Measurements from ENCODE around the gene DSP.

DSP gene

GRCh38 chr6:7541175-7542064, at the start of gene DSP:
TSS of gene DSP (plus strand) at chr6:7541671. CDS start at chr6:7541916, 245 bp downstream.
- peak; percentile 79 to 88 (median 85) for DNase-seq

DNA sequence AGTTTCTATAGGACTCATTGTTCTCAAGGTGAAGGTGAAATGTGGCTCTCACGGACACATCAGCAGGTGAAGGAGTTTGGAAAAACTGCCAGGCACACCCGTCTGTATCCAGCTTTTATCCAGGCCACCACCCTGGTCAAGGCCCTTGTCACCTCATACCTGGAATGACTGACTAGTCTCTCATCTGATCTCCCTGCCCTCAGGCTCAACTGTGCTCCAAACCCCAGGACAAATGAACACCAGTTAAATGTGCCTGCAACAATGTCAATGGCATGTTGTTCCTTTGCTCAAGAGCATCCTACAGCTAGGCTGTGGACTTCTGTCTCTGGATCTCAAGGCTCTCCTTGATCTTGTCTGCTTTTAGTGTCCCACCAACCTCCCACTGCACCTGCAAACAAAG, 47.6 kb upstream of the DSP start:
- DNase-seq, result no peak

- no peak for DNase-seq
Observed at GRCh38 chr6:7494638-7495037, 46.8 kb upstream of the DSP start.

- DNase-seq, result no peak
Observed at GRCh38 chr6:7496266-7496875, 45.1 kb upstream of the DSP start.

DNA sequence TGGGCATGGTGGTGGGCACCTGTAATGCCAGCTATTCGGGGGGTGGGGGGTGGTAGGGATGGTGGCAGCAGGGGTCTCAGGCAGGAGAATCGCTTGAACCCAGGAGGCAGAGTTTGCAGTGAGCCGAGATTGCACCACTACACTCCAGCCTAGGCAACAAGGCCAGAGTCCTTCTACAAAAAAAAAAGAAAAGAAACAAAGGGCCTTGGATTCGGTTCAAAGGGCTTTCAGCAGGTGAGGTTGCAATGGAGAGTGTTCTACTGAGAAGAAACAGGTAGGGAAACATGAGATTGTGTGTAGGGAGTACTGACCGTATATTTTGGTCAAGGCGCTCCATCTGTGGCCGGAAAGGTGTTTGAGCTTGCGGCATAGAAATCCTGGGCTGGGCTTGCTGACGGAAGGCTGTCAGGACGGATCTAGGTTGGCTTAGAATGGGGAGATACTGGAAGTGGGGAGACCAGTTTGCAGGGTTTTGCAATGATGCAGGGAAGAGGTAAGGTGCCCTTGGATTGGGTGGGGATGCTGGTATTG, 40.7 kb upstream of the DSP start:
- DNase-seq, result no peak

DNA sequence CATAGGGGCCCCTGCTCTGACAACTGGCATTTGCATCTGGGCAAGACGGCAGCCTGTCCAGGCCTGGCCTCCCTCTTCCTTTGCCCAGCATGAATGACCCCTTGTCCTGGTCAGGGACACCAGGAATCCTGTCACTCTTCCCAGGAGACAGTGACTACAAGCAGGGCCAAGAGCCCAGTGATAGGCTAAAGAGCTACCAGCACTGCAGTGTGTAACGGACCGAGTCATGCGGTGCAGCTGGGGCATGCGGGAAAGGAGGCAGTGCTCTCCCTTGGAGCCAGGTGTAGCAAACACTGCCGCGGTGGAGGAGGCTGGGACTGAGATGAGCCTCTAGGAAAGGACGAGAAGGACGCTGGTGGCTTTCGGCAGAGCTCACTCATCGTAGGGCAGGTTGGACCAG, 38.7 kb upstream of the DSP start:
- peak in 1 of 3 experiments; percentile 25 for DNase-seq

DNA sequence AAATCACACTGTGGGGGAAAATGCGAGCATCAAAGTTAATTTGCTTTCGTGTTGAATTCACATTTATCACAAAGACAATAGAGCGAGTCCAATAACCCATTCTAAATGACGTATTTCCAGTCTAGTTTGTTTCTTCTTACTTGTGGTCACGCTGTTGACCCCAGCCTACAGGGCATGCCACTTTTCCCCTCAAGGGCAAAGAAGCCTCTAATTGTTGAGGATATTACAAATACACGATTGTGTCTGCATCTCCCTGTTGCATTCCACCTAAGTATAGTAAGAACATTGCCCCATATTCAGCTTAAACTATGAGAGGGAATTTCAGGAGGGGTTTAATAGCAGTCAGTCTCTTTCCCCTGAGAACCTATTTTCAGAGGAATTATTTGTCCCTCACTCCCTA, 37.4 kb upstream of the DSP start:
- no peak for DNase-seq

- DNase-seq, result peak; percentile 80 to 93 (median 88)
Observed at GRCh38 chr6:7505189-7505699, 36.2 kb upstream of the DSP start.

GRCh38 chr6:7507600-7507999, 33.9 kb upstream of the DSP start:
- DNase-seq, result no peak

DNA sequence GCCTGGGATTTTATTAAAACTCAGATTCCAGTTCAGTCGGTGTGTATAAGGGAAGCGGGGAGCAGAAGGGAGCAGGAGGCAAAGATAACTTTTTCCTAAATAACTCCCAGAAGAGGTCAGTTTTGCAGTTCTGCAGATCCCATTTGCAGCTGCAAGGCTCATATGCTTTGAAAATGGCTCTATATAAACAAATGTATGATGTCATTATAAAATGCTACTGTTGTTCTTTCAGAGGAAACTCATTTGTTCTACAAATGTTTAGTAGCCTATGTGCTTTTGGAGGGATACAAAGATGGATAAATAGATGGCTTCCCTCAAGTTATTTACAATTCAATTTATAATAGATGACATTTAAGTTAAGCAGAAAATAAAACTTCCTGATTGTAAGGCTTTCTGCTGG, 29.2 kb upstream of the DSP start:
- peak in 1 of 3 experiments; percentile 8 for DNase-seq

- DNase-seq, result peak in 1 of 3 experiments; percentile 34
Observed at GRCh38 chr6:7513529-7513928, 27.9 kb upstream of the DSP start.

GRCh38 chr6:7515363-7515762, 26.1 kb upstream of the DSP start:
- no peak for DNase-seq

DNA sequence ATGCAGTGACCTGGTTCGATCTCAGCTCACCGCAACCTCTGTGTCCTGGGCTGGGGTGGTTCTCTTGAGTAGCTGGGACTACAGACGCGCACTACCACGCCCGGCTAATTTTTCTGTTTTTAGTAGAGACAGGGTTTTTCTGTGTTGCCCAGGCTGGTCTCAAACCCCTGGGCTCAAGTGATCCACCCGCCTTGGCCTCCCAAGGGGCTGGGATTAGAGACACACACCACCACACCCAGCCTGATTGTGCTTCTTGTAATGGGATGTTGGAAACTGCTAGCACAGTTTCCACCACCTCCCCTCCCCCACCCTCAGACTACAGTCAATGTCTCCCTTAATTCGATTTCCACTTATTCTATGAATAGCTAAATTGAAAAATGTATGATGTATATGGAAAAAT, 22.6 kb upstream of the DSP start:
- no peak for DNase-seq

GRCh38 chr6:7522873-7523272, 18.6 kb upstream of the DSP start:
- DNase-seq, result no peak

GRCh38 chr6:7523922-7524321, 17.5 kb upstream of the DSP start:
- DNase-seq, result no peak

- no peak for DNase-seq
Observed at GRCh38 chr6:7526755-7527154, 14.7 kb upstream of the DSP start.

DNA sequence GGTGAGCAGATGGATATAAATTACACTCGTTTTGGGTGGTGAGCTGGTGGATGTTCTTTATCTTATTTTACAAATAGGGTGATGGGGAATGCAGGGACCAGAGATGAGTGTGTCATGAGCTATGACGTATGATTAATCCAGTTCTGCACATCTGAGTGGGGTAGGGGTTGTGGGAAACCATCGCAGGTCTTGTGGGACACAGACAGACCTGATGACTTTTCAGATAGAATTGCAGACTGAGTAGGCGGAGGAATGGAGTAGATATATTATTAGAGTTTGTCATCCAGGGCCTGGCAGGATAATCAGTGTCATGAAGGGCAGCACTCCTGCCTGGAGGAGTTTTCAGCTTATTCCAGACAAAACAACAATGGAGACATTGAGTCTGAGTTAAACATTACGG, 12.9 kb upstream of the DSP start:
- DNase-seq, result no peak

DNA sequence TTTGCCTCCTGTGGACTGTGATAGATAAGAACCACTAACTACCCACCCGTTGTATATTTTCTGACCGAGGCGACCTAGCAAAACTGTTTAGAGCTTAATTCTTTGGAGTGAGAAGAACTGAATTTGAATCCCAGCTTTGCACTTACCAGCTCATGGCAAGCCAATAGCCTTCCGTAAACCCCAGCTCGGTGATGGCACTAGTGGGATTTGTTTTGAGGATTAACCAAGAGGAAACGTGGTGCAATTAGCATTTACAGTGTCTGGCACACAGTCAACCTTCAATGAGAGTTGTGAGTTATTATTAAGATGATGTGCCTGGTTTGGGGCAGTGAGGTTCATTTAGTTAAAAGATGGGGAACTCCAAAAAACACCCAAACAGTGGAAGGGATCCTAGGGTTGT, 12.3 kb upstream of the DSP start:
- DNase-seq, result no peak

GRCh38 chr6:7532232-7532631, 9.2 kb upstream of the DSP start:
- peak; percentile 61 to 83 (median 62) for DNase-seq

DNA sequence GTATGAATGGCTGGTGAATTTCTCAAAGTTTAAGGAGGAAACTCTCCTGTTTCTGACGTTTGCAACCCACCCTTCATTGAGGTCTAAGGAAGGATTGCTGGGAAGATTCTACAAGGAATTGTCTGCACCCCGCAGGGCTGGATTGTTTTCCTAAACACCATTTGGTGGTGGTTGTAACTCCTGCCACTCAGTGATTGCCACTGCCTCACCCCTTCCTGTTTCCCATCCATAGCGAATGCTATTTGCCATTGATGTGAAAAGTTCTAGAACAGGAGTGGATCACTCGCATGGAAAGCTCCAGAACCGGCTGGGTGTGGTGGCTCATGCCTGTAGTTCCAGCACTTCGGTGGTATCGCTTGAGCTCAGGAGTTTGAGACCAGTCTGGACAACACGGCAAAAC, 8.7 kb upstream of the DSP start:
- no peak for DNase-seq

DNA sequence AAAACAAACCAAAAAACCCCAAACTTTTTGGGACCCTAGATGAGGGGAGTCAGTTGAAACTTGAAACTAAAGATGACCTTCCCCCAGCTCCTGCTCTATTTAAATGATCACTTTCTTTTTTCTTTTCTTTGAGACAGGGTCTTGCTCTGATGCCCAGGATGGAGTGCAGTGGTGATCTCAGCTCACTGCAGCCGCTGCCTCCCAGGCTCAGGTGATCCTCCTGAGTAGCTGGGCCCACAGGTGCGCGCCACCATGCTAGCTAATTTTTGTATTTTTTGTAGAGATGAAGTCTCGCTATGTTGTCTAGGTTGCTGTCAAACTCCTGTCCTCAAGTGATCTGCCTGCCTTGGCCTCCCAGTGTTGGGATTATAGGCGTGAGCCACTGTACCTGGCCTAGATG, 7.3 kb upstream of the DSP start:
- no peak for DNase-seq

- no peak for DNase-seq
Observed at GRCh38 chr6:7535498-7535897, 6.0 kb upstream of the DSP start.

- DNase-seq, result peak in 1 of 3 experiments; percentile 53
Observed at GRCh38 chr6:7537565-7538174, 3.8 kb upstream of the DSP start.

GRCh38 chr6:7538484-7538883, 3.0 kb upstream of the DSP start:
- DNase-seq, result no peak
